ENCODE measurements around the gene SH3RF3.

The SH3RF3 gene

DNA sequence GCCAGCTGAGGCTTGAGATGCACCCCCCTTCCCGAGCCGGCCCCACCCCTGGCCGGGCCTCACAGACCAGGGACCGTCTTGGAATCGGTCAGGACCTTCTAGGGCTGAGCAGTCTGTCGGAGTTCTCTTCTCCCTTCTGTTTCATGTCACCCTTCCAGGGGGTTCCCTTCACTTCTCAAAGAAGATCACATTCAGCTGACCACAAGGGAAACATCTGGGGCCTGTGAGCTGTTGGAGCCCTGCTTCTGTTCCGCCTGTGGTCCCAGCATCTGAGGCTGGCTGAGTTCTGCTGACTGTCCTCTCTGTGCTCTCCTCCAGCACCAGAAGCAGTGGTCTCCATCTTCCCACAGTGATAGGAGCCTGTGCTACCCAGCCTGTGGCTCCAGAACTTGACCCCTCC, 378.2 kb downstream of the SH3RF3 start:
- no peak for DNase-seq (ENCODE audit: low spot score)

DNA sequence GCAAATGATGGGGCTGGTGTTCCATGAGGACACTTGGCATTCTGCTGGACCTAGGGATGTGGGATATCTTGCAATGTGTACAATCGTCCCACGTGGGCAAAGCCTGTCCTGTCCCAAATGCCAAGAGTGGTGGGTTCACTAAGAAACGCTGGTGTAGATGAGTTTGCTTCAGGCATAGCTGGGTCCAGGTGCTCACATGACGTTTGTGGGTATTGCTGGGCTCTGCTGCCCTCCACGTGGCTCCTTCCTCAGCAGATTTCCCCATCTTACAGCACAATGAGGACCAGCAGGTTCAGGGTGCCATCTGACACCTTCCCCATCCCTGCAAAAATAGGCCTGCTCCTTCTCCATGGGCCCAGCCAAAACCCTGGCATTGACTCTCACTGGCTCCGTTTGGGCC, 378.8 kb downstream of the SH3RF3 start:
- DNase-seq (ENCODE audit: low spot score), result no peak

DNA sequence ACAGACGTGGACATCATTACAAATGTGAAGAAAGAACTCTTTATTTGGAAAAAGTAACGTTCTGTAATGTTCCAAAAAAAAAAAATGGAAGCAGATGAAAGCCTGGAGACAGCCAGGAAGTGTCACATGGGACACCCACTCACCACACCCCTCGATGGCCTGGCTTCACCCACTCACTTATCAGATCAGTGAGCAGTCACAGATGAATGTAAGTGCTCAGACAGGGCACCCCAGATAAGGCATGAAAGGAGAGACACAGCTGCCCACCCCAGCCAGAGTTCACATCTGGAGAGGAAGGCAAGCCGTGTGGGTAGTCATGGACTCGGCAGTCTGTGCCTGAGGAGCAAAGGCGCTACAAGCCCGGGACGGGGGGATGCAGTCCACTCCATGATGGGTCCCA, 379.6 kb downstream of the SH3RF3 start:
- no peak for DNase-seq (ENCODE audit: low spot score)

DNA sequence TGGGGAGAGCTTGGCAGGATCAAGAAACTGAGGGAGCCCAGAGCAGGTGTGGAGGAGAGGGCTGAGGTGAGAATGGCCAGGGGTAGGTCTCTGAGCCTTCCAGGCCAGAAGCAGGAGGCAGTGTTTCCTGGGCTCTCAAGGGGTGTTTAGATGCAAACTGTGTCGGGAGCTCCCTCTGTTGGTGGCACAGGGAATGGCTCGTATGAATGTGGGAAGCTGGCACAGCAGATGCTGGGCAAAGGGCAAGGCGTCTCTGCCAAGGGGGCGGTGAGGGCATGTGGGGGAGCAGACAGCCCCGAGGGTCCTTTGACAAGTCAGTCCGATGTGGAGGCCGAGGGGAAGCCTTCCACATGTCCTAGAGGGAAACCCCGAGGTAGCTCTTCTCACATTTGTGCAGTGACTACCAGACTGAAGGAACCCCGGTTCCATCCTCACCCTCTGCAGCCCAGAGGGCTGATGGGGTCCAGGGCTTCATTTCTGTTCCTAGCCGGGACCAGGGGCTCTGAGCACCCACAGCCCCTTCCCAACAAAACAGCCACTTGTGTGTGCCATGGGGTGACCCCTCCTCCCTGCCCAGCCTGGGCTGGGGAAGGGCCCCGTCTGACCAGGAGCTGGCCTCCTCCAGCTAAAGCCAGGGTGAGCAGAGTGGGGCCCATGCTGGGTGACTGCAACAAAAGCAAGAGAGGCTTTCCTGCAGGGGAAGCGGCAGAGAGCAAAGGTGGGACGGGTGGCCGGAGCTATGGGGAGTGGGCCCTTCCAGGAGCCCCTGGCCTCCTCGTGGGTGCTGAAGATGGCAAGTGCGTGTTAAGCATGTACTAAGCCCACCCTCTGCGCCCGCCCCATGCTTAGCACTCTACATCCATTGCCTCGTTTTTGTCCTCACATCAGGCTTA, 381.4 kb downstream of the SH3RF3 start:
- peak; percentile 69 for DNase-seq (ENCODE audit: low spot score)

DNA sequence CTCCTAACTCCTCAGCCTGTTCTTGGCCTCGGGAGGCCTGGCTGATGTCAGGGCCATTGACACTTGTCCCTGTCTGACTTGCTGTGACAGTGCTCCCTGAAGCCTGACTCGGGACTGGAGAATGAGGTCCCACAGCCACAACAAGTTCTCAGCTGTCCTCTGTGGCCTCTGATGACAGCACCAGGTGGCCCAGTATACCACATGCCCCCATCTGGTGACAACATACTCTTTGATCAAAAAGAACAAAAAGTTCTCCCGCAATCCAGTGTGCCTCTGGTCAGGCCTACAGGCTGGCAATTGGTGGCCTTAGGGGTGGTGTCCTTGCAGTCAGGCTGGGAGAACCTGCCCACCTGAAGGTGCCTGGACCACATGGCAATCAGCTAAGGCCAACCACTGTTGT, 382.2 kb downstream of the SH3RF3 start:
- DNase-seq (ENCODE audit: low spot score), result no peak

DNA sequence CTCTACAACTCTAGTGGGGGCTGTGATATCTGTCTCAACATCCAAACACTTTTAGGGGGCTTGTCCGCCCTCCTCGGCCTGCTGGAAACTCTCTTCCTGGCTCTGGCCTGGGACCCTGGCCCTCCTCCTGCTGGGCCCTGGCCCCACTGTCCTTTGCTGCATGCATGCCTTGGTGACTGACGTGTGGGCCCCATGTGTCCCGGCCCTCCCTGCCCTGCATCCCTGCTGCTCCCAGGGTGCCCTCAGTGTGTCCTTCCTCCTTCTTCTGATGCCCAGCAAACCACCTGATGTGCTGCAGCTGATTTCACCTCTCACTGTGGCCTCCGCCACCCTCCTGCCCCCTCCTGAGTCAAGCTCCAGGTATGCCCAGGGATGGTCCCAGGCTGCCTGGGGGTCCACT, 383.1 kb downstream of the SH3RF3 start:
- no peak for DNase-seq (ENCODE audit: low spot score)

DNA sequence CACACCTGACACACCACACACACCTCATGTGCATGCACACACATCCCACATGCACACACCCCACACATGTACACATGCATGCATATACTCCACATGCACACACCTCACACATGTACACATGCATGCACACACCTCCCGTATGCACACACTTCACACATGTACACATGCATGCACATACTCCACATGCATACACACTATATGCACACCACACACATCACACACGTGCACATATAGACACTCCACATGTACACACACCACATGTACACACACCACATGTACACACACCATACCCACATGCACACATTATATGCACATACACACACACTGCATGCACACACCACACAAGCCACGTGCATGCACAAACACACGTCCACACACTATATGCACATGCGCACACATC, 384.2 kb downstream of the SH3RF3 start:
- no peak for DNase-seq (ENCODE audit: low spot score)

DNA sequence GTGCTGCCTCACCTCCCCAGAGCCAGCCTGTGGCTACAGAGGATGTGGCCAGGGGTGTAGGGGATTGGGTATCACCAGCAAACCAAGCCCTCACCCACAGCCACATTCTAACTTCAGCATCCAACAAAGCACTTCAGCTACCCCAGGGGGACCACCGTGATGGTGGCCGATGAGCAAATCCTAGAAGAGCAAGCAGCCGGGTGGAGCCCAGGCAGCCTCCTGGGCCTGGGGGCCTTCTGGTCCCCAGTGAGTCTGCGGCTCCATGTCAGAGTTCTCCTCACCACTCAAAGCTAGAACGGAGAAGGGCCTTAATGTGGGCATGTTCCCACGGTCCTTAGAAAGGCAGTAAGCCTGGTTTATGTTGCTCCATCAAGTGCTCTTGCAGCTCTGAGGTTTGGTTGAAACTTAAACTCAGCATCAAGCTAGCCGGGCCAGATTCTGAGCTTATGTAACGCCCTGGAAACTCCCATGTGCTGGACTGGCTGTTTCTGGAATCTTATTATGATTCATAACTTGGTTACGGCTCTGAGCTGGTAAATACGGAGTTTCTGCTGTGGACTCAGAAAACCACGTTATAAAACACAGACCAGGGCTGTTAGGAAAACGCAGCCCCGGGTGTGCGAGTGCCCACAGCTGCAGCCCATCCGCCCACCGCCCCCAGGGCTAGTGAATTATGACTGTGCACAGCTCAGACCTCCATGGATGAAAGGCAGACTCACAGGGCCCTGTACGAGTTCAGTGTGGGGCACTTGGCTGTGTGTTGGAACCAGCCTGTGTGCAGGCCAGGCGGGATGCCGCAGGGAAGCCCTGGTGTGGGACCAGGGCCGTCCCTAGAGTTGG, 385.0 kb downstream of the SH3RF3 start:
- no peak for DNase-seq (ENCODE audit: low spot score)

DNA sequence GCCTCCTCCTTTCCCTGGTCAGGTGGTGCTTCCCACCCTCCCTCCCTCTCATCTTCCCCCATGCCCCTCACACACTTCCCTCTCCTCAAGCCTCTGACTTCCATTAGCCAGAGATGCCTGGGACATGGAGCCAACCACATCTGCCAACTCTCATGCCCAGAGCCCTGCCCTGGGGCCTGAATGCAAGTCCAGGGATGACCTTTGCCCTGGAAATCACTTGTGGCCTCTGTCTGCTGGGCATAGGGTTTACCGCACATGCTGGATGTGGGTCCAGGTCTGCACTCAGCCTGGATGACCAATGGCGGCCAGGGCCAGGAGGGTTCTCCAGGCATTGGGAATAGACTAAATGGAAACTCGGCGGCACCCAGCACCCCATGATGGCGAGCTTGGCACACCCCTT, 385.9 kb downstream of the SH3RF3 start:
- no peak for DNase-seq (ENCODE audit: low spot score)

DNA sequence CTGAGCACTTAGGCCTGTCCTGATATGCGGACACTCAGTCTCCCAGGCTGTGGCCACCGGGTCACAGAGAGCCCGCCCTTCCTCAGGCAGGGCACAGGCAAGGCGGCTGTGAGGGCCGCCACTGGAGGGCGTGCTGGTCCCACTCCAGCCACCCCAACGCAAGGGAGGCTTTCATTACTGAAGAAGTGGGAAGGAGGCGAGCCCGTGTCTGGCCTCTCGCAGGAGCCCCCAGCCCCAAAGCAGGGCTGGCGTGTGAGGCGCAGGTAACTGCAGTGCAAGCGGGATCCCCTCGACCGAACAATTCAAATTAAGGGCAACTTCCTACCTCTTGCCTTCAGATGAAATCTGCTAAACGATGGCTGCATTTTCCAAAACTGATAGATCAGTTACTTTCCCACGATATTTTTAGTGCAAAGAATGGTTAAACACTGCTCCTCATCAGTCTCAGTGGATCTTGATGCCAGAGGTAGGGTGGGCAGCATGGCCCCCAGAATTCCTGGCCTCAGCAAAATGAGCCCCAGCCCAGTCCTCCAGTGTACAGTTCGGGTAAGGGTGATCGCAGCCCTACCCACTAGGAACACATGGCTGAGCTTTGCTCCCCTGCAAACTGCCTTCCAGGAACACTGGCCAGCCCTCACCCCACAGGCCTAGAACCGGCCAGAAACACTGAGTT, 387.6 kb downstream of the SH3RF3 start:
- DNase-seq (ENCODE audit: low spot score), result peak; percentile 48

DNA sequence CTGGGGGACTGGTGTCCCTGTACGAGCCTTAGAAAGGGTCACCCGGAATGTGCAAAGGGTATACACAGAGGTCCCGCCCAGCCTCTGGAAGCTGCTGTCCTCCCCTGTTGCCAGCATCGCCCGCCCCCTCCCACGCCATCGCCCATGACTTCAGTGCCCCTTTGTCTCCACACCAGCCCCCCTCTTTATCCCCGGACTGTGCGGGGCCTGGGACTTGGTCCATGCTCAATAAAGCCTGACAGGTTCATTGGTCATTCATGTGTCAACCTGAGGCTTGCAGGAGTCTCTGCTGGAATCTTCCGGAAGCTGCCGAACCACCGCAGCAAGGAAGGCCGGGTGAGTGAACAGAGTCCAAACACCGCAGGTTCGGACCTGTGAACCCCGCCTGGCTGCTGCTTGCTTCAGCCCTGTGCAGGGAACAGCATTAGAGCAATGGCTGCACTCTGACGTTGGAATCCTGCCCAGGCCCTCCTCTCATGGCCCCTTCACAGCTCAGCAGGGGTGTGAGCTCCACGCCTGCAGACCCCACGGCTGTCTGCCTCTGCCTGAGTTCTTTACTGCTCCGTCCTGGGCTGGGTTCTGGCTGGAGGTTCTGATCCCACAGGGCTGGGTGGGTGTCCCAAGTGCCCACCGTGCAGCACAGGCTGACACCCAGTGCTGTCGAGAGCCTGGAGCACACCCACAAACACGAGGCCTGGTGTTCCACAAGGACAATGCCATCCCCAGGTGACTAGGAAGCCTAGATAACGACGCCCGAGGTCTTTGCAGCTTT, 388.3 kb downstream of the SH3RF3 start:
- DNase-seq (ENCODE audit: low spot score), result no peak

DNA sequence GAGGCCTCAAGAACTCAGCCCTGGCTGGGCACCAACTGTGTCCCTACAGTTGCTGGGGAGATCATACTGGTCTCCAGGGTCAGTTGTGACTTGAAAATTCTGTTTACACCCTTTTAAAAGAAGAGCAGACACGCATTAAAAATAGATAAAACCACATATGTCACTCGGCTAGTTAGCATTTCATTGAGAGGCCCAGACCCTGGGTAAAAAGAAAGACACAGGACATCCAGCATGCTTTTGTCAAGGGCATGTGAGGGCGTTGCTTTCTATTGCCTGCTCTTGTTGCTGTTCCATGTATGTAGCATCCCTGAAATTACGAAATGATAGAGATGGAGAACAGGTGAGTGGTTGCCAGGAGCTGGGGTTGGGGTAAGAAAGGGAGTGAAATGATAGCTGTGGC, 390.5 kb downstream of the SH3RF3 start:
- no peak for DNase-seq (ENCODE audit: low spot score)

DNA sequence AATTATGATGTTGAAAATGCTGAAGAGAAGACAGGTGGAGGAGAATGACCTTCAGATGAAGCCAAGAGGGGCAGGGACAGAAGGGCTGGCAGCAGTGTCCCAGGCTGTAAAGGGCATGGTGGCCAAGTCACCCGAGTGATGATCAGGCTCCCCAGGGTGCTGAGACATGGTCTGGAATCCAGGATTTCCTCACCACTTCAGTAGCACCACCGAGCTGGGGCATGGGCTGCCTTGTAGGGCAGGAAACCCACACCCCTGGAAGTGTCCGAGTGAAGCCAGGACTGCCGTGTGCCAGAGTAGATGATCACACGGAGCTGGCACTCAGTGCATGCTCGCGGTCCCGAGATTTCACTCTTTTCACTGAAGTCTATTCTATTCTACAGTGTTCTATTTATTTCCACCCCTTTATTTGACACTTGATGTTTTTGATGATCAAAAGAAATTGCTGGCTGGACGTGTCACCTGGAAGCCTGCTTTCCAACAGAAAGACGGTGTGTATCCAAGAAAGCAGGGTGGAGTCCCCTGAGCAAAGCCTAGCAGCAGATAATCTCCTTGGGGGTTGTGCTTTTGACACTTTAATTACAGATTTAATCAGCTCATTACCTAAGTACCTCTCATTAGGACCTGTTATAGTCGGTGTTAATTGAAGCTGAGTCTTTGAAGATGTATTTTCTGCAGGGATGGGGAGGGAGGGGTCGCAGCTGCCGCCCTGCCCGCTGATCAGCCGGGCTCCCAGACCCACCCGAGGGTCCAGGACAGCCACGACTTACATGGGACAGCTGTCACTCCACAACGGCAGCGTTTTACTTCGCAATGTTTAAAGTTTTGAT, 392.4 kb downstream of the SH3RF3 start:
- DNase-seq (ENCODE audit: low spot score), result no peak

DNA sequence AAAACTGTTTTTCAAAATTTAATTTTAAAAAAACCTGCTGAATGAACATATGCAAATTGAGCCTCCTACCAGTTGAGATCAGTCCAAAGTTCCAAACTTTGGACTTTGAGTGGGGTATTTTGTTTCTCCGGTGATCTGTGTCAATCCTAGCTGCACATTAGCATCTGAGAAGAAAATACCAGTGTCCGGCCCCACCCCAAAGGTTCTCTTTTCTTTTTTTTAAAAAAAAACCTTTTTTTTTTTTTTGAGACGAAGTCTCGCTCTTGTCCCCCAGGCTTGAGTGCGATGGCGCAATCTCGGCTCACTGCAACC, 393.0 kb downstream of the SH3RF3 start:
- DNase-seq (ENCODE audit: low spot score), result no peak

DNA sequence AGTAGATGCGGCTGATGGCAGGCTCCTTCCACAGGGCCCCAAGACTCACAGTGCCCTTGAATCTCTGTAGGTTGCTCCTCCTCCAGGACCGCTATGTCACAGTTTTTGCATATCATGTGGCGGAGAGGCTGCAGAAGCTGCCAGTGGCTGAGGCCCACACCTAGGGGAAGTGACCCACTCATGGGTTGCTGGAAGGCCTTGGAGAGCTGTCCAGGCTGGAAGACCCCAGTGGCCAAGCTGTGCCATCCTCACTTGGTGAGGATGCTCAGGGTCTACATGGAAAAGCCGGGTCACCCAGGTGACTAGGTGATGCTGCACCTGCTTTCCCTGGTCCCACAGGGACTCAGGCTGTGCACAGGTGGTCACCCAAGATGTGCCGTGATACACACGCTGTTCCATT, 394.1 kb downstream of the SH3RF3 start:
- DNase-seq (ENCODE audit: low spot score), result no peak

DNA sequence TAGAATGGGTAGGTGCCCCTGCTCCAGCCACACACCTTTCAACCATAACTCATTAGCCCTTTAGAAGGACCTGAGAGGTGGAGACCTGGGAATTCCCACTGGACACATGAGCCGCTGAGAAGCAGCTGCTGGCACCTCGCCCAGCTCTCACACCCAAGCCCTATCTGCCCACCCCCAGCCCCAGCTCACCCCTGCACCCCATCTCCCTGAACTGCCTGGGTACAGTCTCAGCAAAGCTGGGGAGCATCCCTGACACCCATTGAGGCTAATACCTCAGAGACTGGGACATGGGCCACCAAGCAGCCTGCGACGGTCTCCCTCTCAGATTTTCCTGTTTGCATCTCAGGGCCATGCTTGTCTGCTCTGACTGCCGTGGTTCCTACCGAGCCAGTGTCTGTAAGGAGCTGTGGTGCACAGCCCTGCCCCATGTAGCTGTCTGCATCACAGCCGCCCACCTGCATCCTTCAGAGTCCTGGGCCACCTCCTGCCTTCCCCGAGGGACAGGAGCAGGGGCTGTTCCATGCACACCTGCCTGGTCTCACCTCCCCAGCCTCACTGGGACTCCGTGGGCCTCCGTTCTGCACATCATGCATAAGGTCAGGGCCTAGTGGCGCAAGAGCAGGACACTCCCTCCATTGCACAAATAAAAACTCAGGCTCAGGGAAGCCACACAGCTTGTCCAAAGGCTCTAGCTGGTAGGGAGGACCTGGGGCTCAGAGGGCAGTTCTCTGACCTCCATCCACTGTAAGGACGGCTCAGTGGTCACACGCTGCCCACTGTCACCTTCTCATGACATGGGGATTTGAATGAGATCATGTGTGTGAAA, 394.7 kb downstream of the SH3RF3 start:
- DNase-seq (ENCODE audit: low spot score), result no peak

DNA sequence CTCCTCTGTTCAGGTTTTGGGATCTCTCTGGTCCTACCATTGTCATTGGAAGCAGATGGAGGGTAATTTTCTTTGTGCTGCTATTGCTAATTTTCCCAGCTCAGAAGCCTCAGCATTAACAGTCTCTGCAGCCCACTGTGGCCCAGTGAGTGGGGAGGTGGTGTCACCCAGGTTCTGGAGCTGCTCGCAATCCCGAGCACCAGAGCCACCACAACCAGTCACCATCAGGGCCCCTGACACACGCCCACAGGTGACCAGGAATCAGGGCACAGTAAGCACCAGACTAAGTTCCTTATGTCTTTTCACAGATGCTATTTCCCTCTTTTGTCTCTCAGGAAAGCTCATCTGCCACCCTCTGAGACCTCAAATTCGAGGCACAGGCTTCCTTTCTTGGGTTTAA, 396.8 kb downstream of the SH3RF3 start:
- DNase-seq (ENCODE audit: low spot score), result no peak

DNA sequence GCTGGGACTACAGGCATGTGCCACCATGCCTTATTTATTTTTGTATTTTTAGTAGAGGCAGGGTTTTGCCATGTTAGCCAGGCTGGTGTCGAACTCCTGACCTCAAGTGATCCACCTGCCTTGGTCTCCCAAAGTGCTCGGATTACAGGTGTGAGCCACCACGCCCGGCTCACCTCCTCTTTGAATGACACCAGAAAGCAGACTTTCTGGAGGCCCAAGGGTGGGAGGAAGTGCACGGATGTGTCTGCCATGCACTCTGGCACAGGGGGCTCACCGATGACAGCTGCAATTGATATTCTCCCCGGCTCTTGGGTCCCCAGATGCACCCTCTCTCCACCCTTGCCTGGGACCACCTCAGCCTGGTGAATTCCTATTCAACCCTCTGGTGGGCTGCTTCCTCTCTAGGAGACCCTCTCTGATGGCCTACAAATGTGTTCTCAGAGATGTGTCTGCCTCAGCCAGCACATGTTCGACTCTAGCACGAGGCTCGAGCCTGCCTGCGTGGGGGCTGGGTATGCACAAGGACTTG, 397.5 kb downstream of the SH3RF3 start:
- DNase-seq (ENCODE audit: low spot score), result no peak

DNA sequence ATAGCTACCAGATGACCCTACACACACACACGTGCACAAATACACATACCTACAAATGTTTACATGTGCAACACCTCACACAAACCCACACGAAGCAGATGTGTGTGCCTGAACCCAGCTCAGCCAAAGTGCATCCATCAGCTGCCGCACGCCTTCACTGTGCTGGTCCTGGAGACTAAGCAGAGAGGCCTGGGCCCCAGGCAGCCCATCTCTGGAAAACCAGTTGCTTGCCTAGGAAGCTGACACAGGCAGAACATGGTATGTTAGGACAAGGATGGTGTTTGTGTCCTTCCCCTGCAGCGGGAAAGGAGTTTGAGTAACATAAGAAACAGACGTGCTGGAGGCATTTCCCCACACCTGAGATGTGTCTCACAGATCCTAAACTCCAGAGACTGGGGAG, 398.1 kb downstream of the SH3RF3 start:
- DNase-seq (ENCODE audit: low spot score), result no peak

Data from LoVo (cell line).